HEK293 (cell line): ENCODE results near the gene FOXN3.

ENCODE experiments used
- GLIS1 ChIP-seq: fragments of 450-650 bp; formaldehyde crosslinking; IDR thresholded peaks from 2 replicates; pipeline ENCODE4 v1.5.1; 2016; ENCODE audit warnings: missing biosample characterization, missing genetic modification characterization
- PRDM2 ChIP-seq: fragments of 450-650 bp; formaldehyde crosslinking; IDR thresholded peaks from 2 replicates; pipeline ENCODE4 v1.5.1; 2016; ENCODE audit warnings: missing biosample characterization, missing genetic modification characterization, borderline replicate concordance
- RBAK ChIP-seq: fragments of 450-650 bp; formaldehyde crosslinking; IDR thresholded peaks from 2 replicates; pipeline ENCODE4 v1.5.1; 2016; ENCODE audit warnings: missing biosample characterization, missing genetic modification characterization
- ZBTB21 ChIP-seq: fragments of 450-650 bp; formaldehyde crosslinking; IDR thresholded peaks from 2 replicates; pipeline ENCODE4 v1.5.1; 2017; ENCODE audit warnings: missing biosample characterization, missing genetic modification characterization
- ZFP41 ChIP-seq: fragments of 450-650 bp; formaldehyde crosslinking; IDR thresholded peaks from 2 replicates; pipeline ENCODE4 v1.5.1; 2016; ENCODE audit warnings: missing biosample characterization, missing genetic modification characterization, borderline replicate concordance
- ZNF24 ChIP-seq: fragments of 450-650 bp; formaldehyde crosslinking; IDR thresholded peaks from 2 replicates; pipeline ENCODE4 v1.5.1; 2016; ENCODE audit warnings: missing biosample characterization, missing genetic modification characterization
- ZNF366 ChIP-seq: fragments of 450-650 bp; formaldehyde crosslinking; conservative IDR thresholded peaks from 2 replicates; pipeline ENCODE4 v1.5.1; 2016; ENCODE audit warnings: missing biosample characterization, missing genetic modification characterization
- TF ChIP-seq, protein P1 (sequence below): fragments of 450-650 bp; formaldehyde crosslinking; IDR thresholded peaks from 2 replicates; pipeline ENCODE4 v1.5.1; 2016; ENCODE audit warnings: missing biosample characterization, missing genetic modification characterization

DNA sequence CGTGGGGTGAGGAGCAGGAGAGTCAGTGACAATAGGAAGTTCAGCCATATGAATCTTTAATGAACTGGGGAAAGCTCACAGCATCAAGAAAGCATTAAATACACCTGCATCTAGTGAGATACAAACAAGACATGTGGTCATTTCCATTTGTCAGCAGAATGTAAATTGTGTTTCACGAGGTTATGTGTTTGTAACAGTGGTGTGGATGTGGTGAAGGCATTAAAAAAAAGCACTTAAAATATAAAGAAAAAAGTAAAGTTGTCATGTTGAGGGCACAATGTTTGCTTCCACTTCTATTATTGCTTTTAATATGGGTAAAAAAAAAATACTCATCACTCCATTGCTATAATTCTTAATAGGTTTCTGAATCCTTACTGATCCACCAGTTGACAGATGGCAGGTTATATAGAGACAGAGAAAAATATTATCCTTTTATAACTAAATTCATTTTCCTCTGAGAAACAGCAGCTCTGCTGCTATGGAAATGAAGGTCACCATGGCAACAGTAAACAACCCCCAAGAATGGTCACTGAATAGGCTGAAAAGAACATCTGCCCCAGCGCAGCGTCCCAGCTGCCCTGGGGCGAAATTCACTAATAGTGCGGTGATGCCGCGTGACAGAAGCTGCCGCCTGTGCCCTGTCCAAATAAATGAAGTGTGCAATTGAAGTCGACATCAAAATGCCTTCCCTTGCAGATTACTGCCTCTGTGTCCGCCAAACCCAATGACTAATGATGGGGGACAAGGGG is 226.1 kb downstream of the FOXN3 start:
- TF ChIP-seq ZBTB21 (tag by site-specific recombination) (no peak), ZNF24 (no peak), PRDM2 (tag by site-specific recombination) (no peak), GLIS1 (tag by site-specific recombination) (no peak), RBAK (tag by site-specific recombination) (no peak), ZNF366 (tag by site-specific recombination) (no peak), ZFP41 (tag by site-specific recombination) (no peak)
- TF ChIP-seq, protein P1, sequence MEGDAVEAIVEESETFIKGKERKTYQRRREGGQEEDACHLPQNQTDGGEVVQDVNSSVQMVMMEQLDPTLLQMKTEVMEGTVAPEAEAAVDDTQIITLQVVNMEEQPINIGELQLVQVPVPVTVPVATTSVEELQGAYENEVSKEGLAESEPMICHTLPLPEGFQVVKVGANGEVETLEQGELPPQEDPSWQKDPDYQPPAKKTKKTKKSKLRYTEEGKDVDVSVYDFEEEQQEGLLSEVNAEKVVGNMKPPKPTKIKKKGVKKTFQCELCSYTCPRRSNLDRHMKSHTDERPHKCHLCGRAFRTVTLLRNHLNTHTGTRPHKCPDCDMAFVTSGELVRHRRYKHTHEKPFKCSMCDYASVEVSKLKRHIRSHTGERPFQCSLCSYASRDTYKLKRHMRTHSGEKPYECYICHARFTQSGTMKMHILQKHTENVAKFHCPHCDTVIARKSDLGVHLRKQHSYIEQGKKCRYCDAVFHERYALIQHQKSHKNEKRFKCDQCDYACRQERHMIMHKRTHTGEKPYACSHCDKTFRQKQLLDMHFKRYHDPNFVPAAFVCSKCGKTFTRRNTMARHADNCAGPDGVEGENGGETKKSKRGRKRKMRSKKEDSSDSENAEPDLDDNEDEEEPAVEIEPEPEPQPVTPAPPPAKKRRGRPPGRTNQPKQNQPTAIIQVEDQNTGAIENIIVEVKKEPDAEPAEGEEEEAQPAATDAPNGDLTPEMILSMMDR: no peak
